Activated CD4-positive, alpha-beta memory T cell treated with anti-CD3 and anti-CD28 coated beads, Interleukin-2, amount 10 ng/mL, durations not matched to agents 7 days and 5 days (primary cell): Measurements from ENCODE around the gene ANO2. TPM values are rescaled to one million over a fixed set of nuclear protein-coding genes. Genes with fewer than 3 reads are reported as not detected.
"Not testable (repeated sequence)": the region's sequence is repeated elsewhere in the genome, so short reads cannot be mapped to it uniquely, and the experiment has no call there.

Experiments used
- CTCF ChIA-PET: fragments of 350-600 bp; sonication (Branson Sonifier 250); formaldehyde crosslinking; loops from one replicate; lab custom pipeline; 2021; ENCODE audit warnings: antibody characterized with exemption, inconsistent platforms; lab: Charles Lee
- POLR2A ChIA-PET: fragments of 350-600 bp; sonication (Branson Sonifier 250); formaldehyde crosslinking; loops from one replicate; lab custom pipeline; 2021; ENCODE audit warnings: antibody characterized with exemption; lab: Charles Lee
- DNase-seq: peaks from one replicate; pipeline ENCODE4 v3.0.0-alpha.2; 2020
- H3K27ac Mint-ChIP-seq: one replicate; pipeline ENCODE4 v1.8.0; 2021; ENCODE audit warnings: mild to moderate bottlenecking, mixed read lengths
- H3K27me3 Mint-ChIP-seq: one replicate; pipeline ENCODE4 v1.8.0; 2021; ENCODE audit warnings: mixed read lengths
- H3K36me3 Mint-ChIP-seq: one replicate; pipeline ENCODE4 v1.8.0; 2021; ENCODE audit warnings: low read depth, mixed read lengths
- H3K4me1 Mint-ChIP-seq: one replicate; pipeline ENCODE4 v1.8.0; 2021; ENCODE audit warnings: mixed read lengths
- H3K4me3 Mint-ChIP-seq: one replicate; pipeline ENCODE4 v1.8.0; 2021; ENCODE audit warnings: mild to moderate bottlenecking, mixed read lengths
- H3K9me3 Mint-ChIP-seq: one replicate; pipeline ENCODE4 v1.8.0; 2021; ENCODE audit warnings: mixed read lengths
- total RNA-seq, 2 experiments: library from RNA; stranded (reverse); gene quantifications; one replicate each; pipeline ENCODE4 v1.2.3, GENCODE V29; 2021

Gene ANO2
- total RNA-seq, 2 experiments from 2014 or later, result not detected

DNA sequence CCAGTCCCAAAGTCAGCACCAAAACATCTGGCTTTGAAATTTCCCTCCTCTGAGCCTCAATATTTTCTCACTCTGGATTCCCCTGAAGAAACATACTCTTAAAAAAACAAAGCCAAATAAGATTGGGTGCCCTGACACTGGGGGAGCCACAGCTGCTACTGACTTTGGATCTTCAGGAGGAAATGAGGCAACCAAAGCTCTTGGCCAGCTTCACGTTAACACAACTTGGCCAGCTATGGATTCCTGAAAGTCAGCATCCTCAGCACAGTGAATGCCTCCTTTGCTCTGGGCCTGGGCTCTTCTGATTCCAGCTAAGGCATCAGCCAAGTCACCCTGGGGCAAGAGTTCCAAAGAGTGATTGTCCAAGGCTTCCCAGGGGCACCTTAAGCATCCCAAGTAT, 254.8 kb downstream of the ANO2 start:
- CTCF ChIA-PET, result interaction anchor here (0.7 kb wide), 1 partner anchor 154 kb away, joined by 3 read pairs; no protein-coding TSS in a partner anchor
- no peak for DNase-seq
- Mint-ChIP-seq H3K9me3 (peaks cover 5% of the 10 kb centered on the region), H3K27ac (no peak overlapping the region), H3K27me3 (no peaks in the 10 kb centered on the region), H3K4me3 (no peak overlapping the region), H3K36me3 (no peaks in the 10 kb centered on the region), H3K4me1 (no peaks in the 10 kb centered on the region)
- POLR2A ChIA-PET, result no interaction called here

DNA sequence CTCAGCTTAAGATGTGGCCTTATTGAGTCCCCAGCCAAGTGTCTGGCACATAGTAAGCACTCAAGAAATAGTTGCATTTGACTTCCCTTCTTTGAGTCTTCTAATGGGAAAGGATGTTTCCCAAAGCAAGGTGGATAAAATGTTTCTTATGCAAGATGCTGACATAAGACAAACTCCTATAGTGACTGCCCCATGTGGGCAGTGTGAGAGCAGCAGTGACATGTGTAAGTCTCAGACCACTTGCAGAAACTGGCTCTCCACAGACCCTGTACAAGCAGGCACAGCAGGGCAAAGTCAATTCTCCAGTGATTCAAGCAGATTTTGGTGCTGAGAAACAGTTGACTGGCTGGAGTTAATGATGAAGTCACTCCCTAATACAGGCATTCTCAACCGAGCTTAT, 255.3 kb downstream of the ANO2 start:
- no peak for DNase-seq
- Mint-ChIP-seq H3K27ac (no peak overlapping the region), H3K4me3 (no peak overlapping the region), H3K4me1 (no peaks in the 10 kb centered on the region), H3K9me3 (peaks cover 3% of the 10 kb centered on the region), H3K36me3 (no peaks in the 10 kb centered on the region), H3K27me3 (no peaks in the 10 kb centered on the region)
- ChIA-PET POLR2A (no interaction called here), CTCF (interaction anchor here (0.7 kb wide), 1 partner anchor 154 kb away, joined by 3 read pairs; no protein-coding TSS in a partner anchor)

DNA sequence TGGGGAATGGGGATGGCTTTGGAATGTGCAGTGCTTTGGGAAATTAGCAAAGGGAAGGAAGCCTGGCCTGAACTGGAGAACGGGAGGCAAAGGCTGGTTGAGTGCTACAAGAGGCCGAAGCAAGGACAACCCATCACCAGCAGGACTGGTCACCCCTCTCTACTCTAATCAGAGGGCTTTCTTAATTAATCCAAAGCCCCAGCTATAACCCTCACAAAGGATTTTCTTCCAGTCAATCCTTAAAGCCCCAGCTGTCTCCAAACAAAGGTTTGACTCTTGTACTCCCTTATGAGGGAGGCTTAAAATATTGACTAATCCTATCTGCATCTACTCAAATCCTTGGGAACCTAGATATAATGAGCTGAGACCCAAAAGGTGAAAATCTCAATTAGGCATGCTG, 256.8 kb downstream of the ANO2 start:
- CTCF ChIA-PET, result interaction anchor here (0.6 kb wide), 1 partner anchor 238 kb away, joined by 3 read pairs; no protein-coding TSS in a partner anchor
- Mint-ChIP-seq H3K4me1 (no peaks in the 10 kb centered on the region), H3K9me3 (no peaks in the 10 kb centered on the region), H3K4me3 (no peak overlapping the region), H3K27me3 (no peaks in the 10 kb centered on the region), H3K36me3 (no peaks in the 10 kb centered on the region), H3K27ac (no peak overlapping the region)
- no peak for DNase-seq
- POLR2A ChIA-PET, result no interaction called here

DNA sequence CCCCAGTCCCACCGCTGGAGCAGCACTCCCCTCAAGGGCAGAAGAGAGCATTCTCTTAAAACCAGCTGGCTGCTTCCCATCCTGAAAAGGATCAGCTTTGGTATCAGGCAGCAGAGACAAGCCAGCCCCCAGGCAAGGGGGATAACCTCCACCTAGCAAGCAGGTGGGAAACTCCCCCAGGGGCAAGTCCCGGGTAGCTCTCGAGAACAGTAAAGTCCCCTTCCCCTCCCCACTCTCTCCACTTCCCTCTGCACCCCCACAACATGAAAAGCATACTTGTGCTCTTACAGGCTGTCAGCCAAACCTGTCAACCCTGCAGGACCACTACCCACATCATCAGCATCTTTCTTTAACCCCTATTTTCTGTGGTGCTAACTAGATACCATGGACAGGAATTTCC, 259.1 kb downstream of the ANO2 start:
- ChIA-PET POLR2A (no interaction called here), CTCF (no interaction called here)
- Mint-ChIP-seq H3K36me3 (no peaks in the 10 kb centered on the region), H3K4me1 (no peaks in the 10 kb centered on the region), H3K27me3 (no peaks in the 10 kb centered on the region), H3K4me3 (no peak overlapping the region), H3K27ac (no peak overlapping the region), H3K9me3 (no peaks in the 10 kb centered on the region)
- DNase-seq, result no peak

DNA sequence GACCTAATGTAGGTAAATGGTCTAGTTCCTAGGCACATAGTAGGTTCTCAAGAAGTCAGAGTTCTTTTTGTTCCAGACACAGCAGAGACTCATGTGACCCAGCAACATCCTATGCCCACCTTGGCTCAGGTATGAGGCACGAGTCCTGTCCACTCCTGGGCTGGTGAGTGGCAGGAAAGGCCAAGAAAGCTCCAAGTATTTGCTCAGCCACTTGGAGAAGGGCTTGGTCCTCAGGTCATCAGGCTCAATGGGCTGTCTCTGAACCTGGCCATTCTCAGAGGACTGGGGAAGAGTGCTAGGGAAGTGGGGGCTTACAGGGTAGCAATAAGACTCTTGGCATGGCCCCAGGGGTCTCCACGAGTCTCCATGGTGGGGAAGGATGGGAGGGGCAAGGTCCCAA, 260.1 kb downstream of the ANO2 start:
- Mint-ChIP-seq H3K27me3 (peaks cover 2% of the 10 kb centered on the region), H3K4me3 (no peak overlapping the region), H3K27ac (no peak overlapping the region), H3K4me1 (no peaks in the 10 kb centered on the region), H3K36me3 (no peaks in the 10 kb centered on the region), H3K9me3 (no peaks in the 10 kb centered on the region)
- DNase-seq, result no peak
- POLR2A ChIA-PET, result no interaction called here
- CTCF ChIA-PET, result no interaction called here

DNA sequence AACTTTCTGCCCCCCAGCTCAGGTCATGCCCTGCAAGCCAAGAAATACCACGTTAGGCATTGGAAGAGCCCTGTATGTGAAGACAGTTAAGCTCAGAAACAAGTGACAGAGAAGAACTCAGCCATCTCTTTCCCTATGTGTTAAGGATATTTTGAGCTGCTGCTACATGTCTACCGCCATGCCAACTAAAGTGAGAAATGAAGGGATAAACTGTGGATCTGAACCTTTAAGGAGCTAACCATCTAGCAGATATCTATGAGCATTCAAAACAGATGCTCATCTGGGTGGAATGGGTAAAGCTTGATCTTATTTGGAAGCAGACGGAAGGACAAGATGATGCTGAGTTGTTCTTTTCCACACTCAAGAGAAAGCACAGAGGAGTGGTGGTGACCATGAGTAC, 262.5 kb downstream of the ANO2 start:
- H3K4me3 Mint-ChIP-seq, result no peak overlapping the region
- CTCF ChIA-PET, result no interaction called here
- H3K27me3 Mint-ChIP-seq, result peaks cover 2% of the 10 kb centered on the region
- no peaks in the 10 kb centered on the region for H3K36me3 Mint-ChIP-seq
- no peak overlapping the region for H3K27ac Mint-ChIP-seq
- no peaks in the 10 kb centered on the region for H3K9me3 Mint-ChIP-seq
- DNase-seq, result no peak
- H3K4me1 Mint-ChIP-seq, result no peaks in the 10 kb centered on the region
- POLR2A ChIA-PET, result no interaction called here

DNA sequence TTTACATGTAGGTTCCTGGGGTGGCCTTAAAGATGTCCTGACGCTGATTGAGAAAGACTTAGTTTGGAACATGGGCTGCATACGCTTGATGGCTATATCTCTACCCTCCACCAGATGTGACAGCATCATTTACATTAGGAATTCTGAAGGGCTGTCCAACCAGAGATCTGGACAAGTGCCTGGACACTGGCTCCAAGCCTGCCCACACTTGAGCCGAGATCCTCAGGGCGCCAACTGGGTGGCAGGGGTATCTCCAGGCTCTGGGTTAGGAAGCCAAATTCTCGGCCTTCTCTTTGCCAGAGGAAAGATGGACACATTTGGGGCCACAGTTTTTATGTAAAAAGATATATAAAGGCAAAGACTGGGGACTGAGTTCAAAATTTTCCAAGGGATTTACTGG, 266.9 kb downstream of the ANO2 start:
- ChIA-PET CTCF (no interaction called here), POLR2A (no interaction called here)

DNA sequence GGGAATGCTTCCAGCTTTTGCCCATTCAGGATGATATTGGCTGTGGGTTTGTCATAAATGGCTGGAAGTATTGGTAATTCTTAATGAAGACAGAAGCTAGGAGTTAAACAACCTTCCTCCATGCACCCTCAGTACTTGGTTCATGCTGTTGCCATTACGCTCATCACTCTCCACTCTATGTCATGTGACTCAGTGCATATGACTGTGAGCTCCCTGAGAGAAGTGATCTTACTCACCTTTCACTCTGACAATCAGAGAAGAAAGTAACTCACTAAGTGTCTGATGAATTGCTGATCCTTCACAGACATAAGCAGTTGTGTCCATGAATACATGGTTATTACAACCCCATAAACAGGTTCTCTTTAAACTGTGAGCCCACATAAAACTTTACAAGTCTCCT, 275.4 kb downstream of the ANO2 start:
- DNase-seq, H3K36me3 Mint-ChIP-seq, CTCF ChIA-PET, POLR2A ChIA-PET, H3K4me1 Mint-ChIP-seq, H3K4me3 Mint-ChIP-seq, H3K27ac Mint-ChIP-seq, H3K9me3 Mint-ChIP-seq, H3K27me3 Mint-ChIP-seq: not testable (repeated sequence)

More for the DNA sequence above, 266.9 kb downstream of the ANO2 start:
- Mint-ChIP-seq H3K4me1 (no peaks in the 10 kb centered on the region), H3K36me3 (no peaks in the 10 kb centered on the region), H3K4me3 (no peak overlapping the region), H3K27me3 (peaks cover 4% of the 10 kb centered on the region), H3K27ac (no peak overlapping the region), H3K9me3 (no peaks in the 10 kb centered on the region)
- DNase-seq, result no peak

DNA sequence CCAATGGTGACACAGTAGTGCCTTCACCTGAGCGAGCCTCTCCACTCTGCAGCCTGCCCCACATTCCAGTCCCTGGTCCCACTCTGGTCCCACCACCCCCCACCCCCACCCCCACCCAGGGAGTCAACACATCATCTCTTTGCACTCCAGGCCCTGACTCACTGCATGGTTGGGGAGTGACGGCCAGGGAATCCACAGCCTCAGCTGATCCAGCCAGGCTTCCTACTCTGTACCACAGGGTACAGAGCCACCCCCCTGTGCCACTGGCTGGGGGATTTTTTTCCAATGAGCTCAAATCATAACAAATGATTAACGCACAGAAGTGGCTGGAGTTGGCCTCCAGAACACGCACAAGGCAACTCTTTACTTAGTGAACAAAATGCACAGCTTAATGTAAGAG, 279.4 kb downstream of the ANO2 start:
- CTCF ChIA-PET, result no interaction called here
- Mint-ChIP-seq H3K36me3 (no peaks in the 10 kb centered on the region), H3K27ac (no peak overlapping the region), H3K4me1 (no peaks in the 10 kb centered on the region), H3K4me3 (no peak overlapping the region), H3K27me3 (no peaks in the 10 kb centered on the region), H3K9me3 (no peaks in the 10 kb centered on the region)
- POLR2A ChIA-PET, result no interaction called here
- no peak for DNase-seq

DNA sequence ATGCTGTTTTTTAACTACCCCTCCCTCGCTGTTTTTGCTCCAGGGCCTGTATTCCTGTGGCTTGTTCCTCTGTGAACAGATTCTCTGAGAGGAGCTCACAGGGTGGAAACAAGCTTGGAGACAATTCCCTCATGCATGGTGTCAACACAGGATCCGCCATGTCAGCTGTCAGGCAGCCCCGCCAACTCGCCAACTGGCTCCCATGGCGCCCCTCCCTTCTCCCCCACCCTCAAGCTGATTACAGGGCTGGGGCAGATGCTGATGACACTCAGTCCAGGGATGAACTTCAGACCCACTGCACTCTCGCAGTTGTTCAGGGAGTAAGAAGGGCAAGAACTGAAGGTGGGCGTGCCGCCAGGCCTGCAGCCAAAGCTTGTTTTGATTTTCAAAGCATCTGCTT, 283.2 kb downstream of the ANO2 start:
- ChIA-PET CTCF (no interaction called here), POLR2A (no interaction called here)
- no peaks in the 10 kb centered on the region for H3K9me3 Mint-ChIP-seq
- H3K27me3 Mint-ChIP-seq, result no peaks in the 10 kb centered on the region
- no peak overlapping the region for H3K27ac Mint-ChIP-seq
- H3K36me3 Mint-ChIP-seq, result no peaks in the 10 kb centered on the region
- H3K4me3 Mint-ChIP-seq, result no peak overlapping the region
- no peaks in the 10 kb centered on the region for H3K4me1 Mint-ChIP-seq
- DNase-seq, result no peak

DNA sequence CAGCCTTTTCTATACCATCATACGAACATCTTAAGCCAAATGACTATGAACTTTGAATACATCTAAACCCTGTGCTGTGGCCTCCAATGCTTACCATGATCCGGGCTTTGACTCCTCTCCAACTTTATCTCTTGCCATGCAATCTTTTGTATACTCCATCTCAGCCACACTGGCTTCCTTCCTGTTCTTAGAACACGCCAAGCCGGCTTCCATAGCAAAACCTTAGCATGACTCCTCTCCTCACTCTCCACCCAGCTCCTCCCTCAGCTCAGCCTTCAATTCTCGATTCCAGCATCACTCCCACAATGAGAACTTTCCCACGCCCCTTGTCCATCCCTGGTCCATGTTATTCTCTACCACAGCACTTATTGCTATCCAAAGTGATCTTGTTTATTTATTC, 284.8 kb downstream of the ANO2 start:
- DNase-seq, result no peak
- H3K4me3 Mint-ChIP-seq, result no peak overlapping the region
- no peaks in the 10 kb centered on the region for H3K36me3 Mint-ChIP-seq
- H3K27ac Mint-ChIP-seq, result no peak overlapping the region
- H3K4me1 Mint-ChIP-seq, result no peaks in the 10 kb centered on the region
- ChIA-PET CTCF (interaction anchor here (0.7 kb wide), 1 partner anchor 335 kb away, joined by 3 read pairs; no protein-coding TSS in a partner anchor), POLR2A (no interaction called here)
- H3K9me3 Mint-ChIP-seq, result no peaks in the 10 kb centered on the region
- no peaks in the 10 kb centered on the region for H3K27me3 Mint-ChIP-seq

DNA sequence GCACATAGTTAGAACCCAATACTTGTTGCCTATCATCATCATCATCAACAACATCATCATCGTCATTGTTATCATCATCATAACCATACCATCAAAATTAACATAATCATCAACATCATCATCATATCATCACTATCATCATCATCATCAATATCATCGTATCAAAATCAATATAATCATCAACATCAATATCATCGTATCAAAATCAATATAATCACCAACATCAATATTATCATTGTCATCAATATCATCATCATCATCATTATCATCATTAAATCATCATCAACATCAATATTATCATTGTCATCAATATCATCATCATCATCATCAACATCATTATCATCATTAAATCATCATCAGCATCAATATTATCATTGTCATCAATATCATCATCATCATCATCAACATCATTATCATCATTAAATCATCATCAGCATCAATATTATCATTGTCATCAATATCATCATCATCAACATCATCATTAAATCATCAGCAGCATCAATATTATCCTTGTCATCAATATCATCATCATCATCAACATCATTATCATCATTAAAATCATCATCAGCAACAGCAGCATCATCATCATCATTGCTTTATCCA, 286.6 kb downstream of the ANO2 start:
- CTCF ChIA-PET, H3K9me3 Mint-ChIP-seq, H3K27ac Mint-ChIP-seq, POLR2A ChIA-PET, H3K4me3 Mint-ChIP-seq, H3K4me1 Mint-ChIP-seq, DNase-seq, H3K36me3 Mint-ChIP-seq, H3K27me3 Mint-ChIP-seq: not testable (repeated sequence)

DNA sequence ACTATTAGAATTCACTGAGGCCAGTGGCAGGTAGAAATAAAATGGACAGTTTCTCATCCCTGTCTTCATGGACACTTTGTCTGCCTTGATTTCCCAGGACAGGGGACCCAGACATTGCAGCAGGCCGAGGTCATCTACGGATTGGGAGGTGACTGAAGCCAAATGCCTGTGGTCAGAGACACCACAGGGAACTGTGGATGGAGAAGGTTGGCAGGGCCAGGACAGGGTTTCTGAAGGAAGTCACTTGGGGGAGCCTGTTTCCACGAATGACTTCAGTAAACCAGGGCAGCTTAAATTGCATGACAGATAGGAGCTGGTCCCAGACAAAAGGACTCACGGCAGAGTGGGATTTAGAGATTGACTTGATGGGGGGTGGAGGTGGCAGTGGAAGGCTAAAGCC, 288.2 kb downstream of the ANO2 start:
- Mint-ChIP-seq H3K4me1 (no peaks in the 10 kb centered on the region), H3K4me3 (no peak overlapping the region), H3K36me3 (no peaks in the 10 kb centered on the region), H3K27ac (no peak overlapping the region), H3K9me3 (no peaks in the 10 kb centered on the region), H3K27me3 (no peaks in the 10 kb centered on the region)
- ChIA-PET CTCF (no interaction called here), POLR2A (no interaction called here)
- DNase-seq, result no peak

DNA sequence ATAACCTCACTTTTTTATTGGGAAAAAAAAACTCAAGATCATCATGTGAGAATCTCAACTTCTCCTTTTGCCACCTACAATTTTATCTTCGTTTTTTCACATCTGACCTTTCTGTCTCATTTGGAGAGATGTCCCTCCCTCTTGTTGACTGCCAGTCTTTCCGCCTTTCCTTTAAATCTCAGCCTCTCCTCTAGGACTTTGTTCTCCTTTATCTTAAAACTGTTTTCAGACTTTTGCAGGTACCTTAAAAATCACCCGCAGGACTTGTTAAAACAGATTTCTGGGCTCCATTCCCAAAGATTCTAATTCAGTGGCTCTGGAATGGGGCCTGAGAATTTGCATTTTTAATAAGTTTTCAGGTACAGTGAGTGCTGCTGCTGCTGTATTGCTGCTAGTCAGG, 289.9 kb downstream of the ANO2 start:
- Mint-ChIP-seq H3K4me1 (no peaks in the 10 kb centered on the region), H3K27me3 (no peaks in the 10 kb centered on the region), H3K27ac (no peak overlapping the region), H3K36me3 (no peaks in the 10 kb centered on the region), H3K4me3 (no peak overlapping the region), H3K9me3 (no peaks in the 10 kb centered on the region)
- no peak for DNase-seq
- CTCF ChIA-PET, result no interaction called here
- POLR2A ChIA-PET, result no interaction called here
